Measurements from ENCODE around the gene SLC35B3.

GRCh38 chr6:8391934-8392333 lies 43.4 kb downstream of the SLC35B3 start:
- TF ChIP-seq POLR2A (IDR thresholded peaks at IDR 0.05; ENCODE audit: low read depth, low read length) (no peak), POLR2AphosphoS5 (IDR thresholded peaks at IDR 0.05; ENCODE audit: low read depth, low read length) (no peak), PAX5 (IDR thresholded peaks at IDR 0.05; ENCODE audit: insufficient read depth, low read length, severe bottlenecking) (no peak), TAF1 (IDR thresholded peaks at IDR 0.05; ENCODE audit: low read depth, low read length) (no peak), SPI1 (IDR thresholded peaks at IDR 0.05; ENCODE audit: low read depth, low read length) (no peak)
